HepG2 (cell line): ENCODE data around the gene MLX. TPM values are rescaled to one million over a fixed set of nuclear protein-coding genes. Genes with fewer than 3 reads are reported as not detected.
A peak's percentile ranks its signal among the peaks of the same experiment; 100 is the strongest.

Experiments
- CBFB ChIP-seq: sonication (generic); formaldehyde crosslinking; IDR thresholded peaks from 2 replicates; pipeline ENCODE4 v1.4.0; 2020; ENCODE audit warnings: missing genetic modification reagents
- DDIT3 ChIP-seq: sonication (generic); formaldehyde crosslinking; IDR thresholded peaks from 2 replicates; pipeline ENCODE4 v1.4.0; 2020; ENCODE audit warnings: mild to moderate bottlenecking, missing genetic modification reagents
- EEA1 ChIP-seq: sonication (generic); formaldehyde crosslinking; IDR thresholded peaks from 2 replicates; pipeline ENCODE4 v1.5.1; 2020; ENCODE audit warnings: mild to moderate bottlenecking, missing genetic modification reagents, borderline replicate concordance
- ETV5 ChIP-seq: IDR thresholded peaks from 2 replicates; pipeline ENCODE4 v1.6.1; 2018; ENCODE audit warnings: missing biosample characterization, missing genetic modification reagents, inconsistent platforms, borderline replicate concordance
- GPBP1L1 ChIP-seq: sonication (generic); formaldehyde crosslinking; IDR thresholded peaks from 2 replicates; pipeline ENCODE4 v1.5.0; 2020; ENCODE audit warnings: mild to moderate bottlenecking, missing genetic modification reagents
- HMGA1 ChIP-seq: sonication (generic); formaldehyde crosslinking; conservative IDR thresholded peaks from 2 replicates; pipeline ENCODE4 v1.4.0; 2020; ENCODE audit warnings: missing genetic modification reagents
- KAT2B ChIP-seq: fragments of 150-350 bp; IDR thresholded peaks from 2 replicates; pipeline ENCODE4 v1.6.1; 2014; ENCODE audit warnings: low read depth, low read length, borderline replicate concordance
- KLF9 ChIP-seq: IDR thresholded peaks from 2 replicates; pipeline ENCODE4 v1.6.1; 2016; ENCODE audit warnings: low read depth
- MIER2 ChIP-seq: IDR thresholded peaks from 2 replicates; pipeline ENCODE4 v1.6.1; 2016; ENCODE audit warnings: missing biosample characterization, missing genetic modification reagents
- PRPF4 ChIP-seq: fragments of 200-400 bp; formaldehyde crosslinking; IDR thresholded peaks from 2 replicates; pipeline ENCODE4 v1.6.1; 2016; ENCODE audit warnings: low read length, low read depth; ENCODE audit not compliant: poor library complexity, severe bottlenecking
- SIX1 ChIP-seq: sonication (generic); formaldehyde crosslinking; IDR thresholded peaks from 2 replicates; pipeline ENCODE4 v1.4.0; 2020; ENCODE audit warnings: missing genetic modification reagents, borderline replicate concordance
- ZBTB1 ChIP-seq: sonication (generic); formaldehyde crosslinking; IDR thresholded peaks from 2 replicates; pipeline ENCODE4 v1.4.0; 2020; ENCODE audit warnings: missing genetic modification reagents, borderline replicate concordance
- ZBTB38 ChIP-seq: sonication (generic); formaldehyde crosslinking; IDR thresholded peaks from 2 replicates; pipeline ENCODE4 v1.5.1; 2020; ENCODE audit warnings: mild to moderate bottlenecking, missing genetic modification reagents
- ZBTB46 ChIP-seq: sonication (generic); formaldehyde crosslinking; IDR thresholded peaks from 2 replicates; pipeline ENCODE4 v1.4.0; 2020; ENCODE audit warnings: mild to moderate bottlenecking, missing genetic modification reagents, borderline replicate concordance
- ZMAT5 ChIP-seq: sonication (generic); formaldehyde crosslinking; IDR thresholded peaks from 2 replicates; pipeline ENCODE4 v1.5.0; 2020; ENCODE audit warnings: mild to moderate bottlenecking, low read depth, missing genetic modification reagents, borderline replicate concordance
- ZNF282 ChIP-seq: fragments of 450-650 bp; IDR thresholded peaks from 2 replicates; pipeline ENCODE4 v1.6.1; 2018; ENCODE audit not compliant: partially characterized antibody
- ZNF33B ChIP-seq: sonication (generic); formaldehyde crosslinking; IDR thresholded peaks from 2 replicates; pipeline ENCODE4 v1.5.1; 2020; ENCODE audit warnings: mild to moderate bottlenecking, missing genetic modification reagents
- ZNF343 ChIP-seq: sonication (generic); formaldehyde crosslinking; IDR thresholded peaks from 2 replicates; pipeline ENCODE4 v1.4.0; 2020; ENCODE audit warnings: mild to moderate bottlenecking, missing genetic modification reagents
- ZNF468 ChIP-seq: sonication (generic); formaldehyde crosslinking; IDR thresholded peaks from 2 replicates; pipeline ENCODE4 v1.8.0; 2022; ENCODE audit warnings: mild to moderate bottlenecking, moderate library complexity, missing genetic modification reagents
- ZNF576 ChIP-seq: sonication (generic); formaldehyde crosslinking; IDR thresholded peaks from 2 replicates; pipeline ENCODE4 v1.4.0; 2020; ENCODE audit warnings: mild to moderate bottlenecking, missing genetic modification reagents
- ZNF713 ChIP-seq: sonication (generic); formaldehyde crosslinking; IDR thresholded peaks from 2 replicates; pipeline ENCODE4 v1.4.0; 2020; ENCODE audit warnings: mild to moderate bottlenecking, missing genetic modification reagents
- ZNF781 ChIP-seq: sonication (generic); formaldehyde crosslinking; IDR thresholded peaks from 2 replicates; pipeline ENCODE4 v1.5.1; 2020; ENCODE audit warnings: borderline replicate concordance, mild to moderate bottlenecking, missing genetic modification reagents; ENCODE audit errors: not compliant biosample characterization
- ZXDC ChIP-seq: sonication (generic); formaldehyde crosslinking; IDR thresholded peaks from 2 replicates; pipeline ENCODE4 v1.5.0; 2020; ENCODE audit warnings: mild to moderate bottlenecking, missing genetic modification reagents
- polyA plus RNA-seq, 8 experiments: library from polyadenylated mRNA; depleted of rRNA in 3 of 8; stranded (reverse) in 7 of 8; unstranded in 1 of 8; fragments of >200 nt; fragmentation: Illumina TruSeq in 4 of 8; extraction: Trizol in 4 of 8; gene quantifications; 2 replicates each; pipeline versions ENCODE4 v1.2.1 to v1.2.3, GENCODE V29; 2011 to 2016; ENCODE audit warnings: low read depth in 4 of 8, missing spikeins in 1 of 8, mixed read lengths in 1 of 8; ENCODE audit not compliant: insufficient read depth in 1 of 8
- total RNA-seq, 5 experiments: library from RNA; depleted of rRNA; stranded (reverse); fragments of >200 nt; fragmentation: Illumina TruSeq; extraction: Trizol; gene quantifications; 2 replicates each; pipeline ENCODE4 v1.2.3, GENCODE V29; 2016; ENCODE audit warnings: low read depth in 1 of 5

MLX gene
- total and polyA plus RNA-seq, 2 of the 13 experiments (the other 11 are each of a cell fraction or from before 2014, with no cell fraction given): 38.9 to 74.4 TPM

- TF ChIP-seq SIX1 (CRISPR knock-in tag) (peak; percentile 88), HMGA1 (CRISPR knock-in tag) (no peak), ZBTB1 (CRISPR knock-in tag) (no peak), MIER2 (CRISPR knock-in tag) (peak; percentile 64), ZXDC (CRISPR knock-in tag) (no peak), ZNF282 (no peak), GPBP1L1 (CRISPR knock-in tag) (no peak), ZNF576 (0 out of 2 replicates have a peak, but pooled peaks have one; percentile 26), ZNF343 (CRISPR knock-in tag) (peak; percentile 57; the same call in 1 of the 2 replicates), PRPF4 (no peak), EEA1 (CRISPR knock-in tag) (no peak), KLF9 (CRISPR knock-in tag) (peak; percentile 73; the same call in 1 of the 2 replicates), KAT2B (no peak), ZBTB38 (CRISPR knock-in tag) (peak; percentile 84), ZNF713 (CRISPR knock-in tag) (no peak), ZMAT5 (CRISPR knock-in tag) (no peak), ZBTB46 (CRISPR knock-in tag) (no peak), DDIT3 (CRISPR knock-in tag) (no peak), ZNF468 (no peak), ETV5 (peak; percentile 95), CBFB (CRISPR knock-in tag) (peak; percentile 7; the same call in 1 of the 2 replicates), ZNF33B (CRISPR knock-in tag) (no peak), ZNF781 (CRISPR knock-in tag) (peak; percentile 76)
Measured at GRCh38 chr17:42541041-42541833, 25.7 kb upstream of the MLX start (continued).
